ENCODE data around the gene CDK6.

GRCh38 chr7:92856436-92856835, 20.1 kb upstream of the CDK6 start:
- TF ChIP-seq POLR2AphosphoS5 (IDR thresholded peaks at IDR 0.05) (no peak), CTCF (IDR thresholded peaks at IDR 0.05) (no peak), POLR2A (IDR thresholded peaks at IDR 0.05) (no peak)

Measured in prostate gland (tissue), 2 donors.